Bronchial epithelial cell (primary cell): Measurements from ENCODE around the gene NR6A1. TPM values are rescaled to one million over a fixed set of nuclear protein-coding genes. Genes with fewer than 3 reads are reported as not detected.

Experiments
- DNase-seq: peaks from one replicate; pipeline ENCODE4 v3.0.0-alpha.2; 2010; ENCODE audit warnings: low read depth
- FAIRE-seq: peaks from 2 replicates; lab custom pipeline; 2011; peaks lifted over from hg19 to GRCh38; lab: Jason Lieb, UNC
- H3K27me3 ChIP-seq: 2 replicates; pipeline ENCODE4 v1.5.1; 2011; ENCODE audit warnings: low read length; ENCODE audit not compliant: control insufficient read depth, insufficient read depth
- H3K36me3 ChIP-seq: 2 replicates; pipeline ENCODE4 v1.5.1; 2011; ENCODE audit warnings: low read length; ENCODE audit not compliant: control insufficient read depth, insufficient read depth
- H3K4me3 ChIP-seq: 2 replicates; pipeline ENCODE4 v1.5.1; 2011; ENCODE audit warnings: mild to moderate bottlenecking, low read depth, low read length, control low read depth
- total RNA-seq: library from RNA; depleted of rRNA; stranded (reverse); fragments of >200 nt; gene quantifications from 2 replicates; pipeline ENCODE4 v1.2.1, GENCODE V29; 2014
- TF ChIP-seq, protein P1 (sequence below): IDR thresholded peaks from 2 replicates; pipeline ENCODE4 v1.5.1; 2011; ENCODE audit warnings: mild to moderate bottlenecking, moderate library complexity, low read length, control low read depth, inconsistent platforms; ENCODE audit not compliant: insufficient read depth, severe bottlenecking

Gene NR6A1
- total RNA-seq, 1 donor from 2014 or later, result 2.9 TPM

DNA sequence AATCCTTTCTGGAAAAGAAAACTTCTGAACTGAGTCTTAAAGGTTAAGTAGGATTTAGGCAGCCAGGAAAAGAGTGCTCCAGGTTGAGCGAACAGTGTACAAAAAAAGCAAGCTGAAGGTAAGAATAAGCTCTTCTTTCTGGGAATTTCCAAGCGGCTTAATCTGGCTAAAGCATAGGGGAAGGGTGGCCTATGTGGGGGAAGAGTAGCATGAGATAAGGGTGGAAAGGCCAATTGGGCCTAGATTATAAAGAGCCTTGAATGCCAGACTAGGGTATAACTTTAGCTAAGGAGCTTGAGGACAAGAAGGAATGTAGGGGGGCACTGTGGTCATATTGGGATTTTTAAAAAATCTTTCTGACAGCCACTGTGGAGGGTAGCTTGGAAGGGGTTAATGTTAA, 226.6 kb downstream of the NR6A1 start:
- TF ChIP-seq, protein P1, sequence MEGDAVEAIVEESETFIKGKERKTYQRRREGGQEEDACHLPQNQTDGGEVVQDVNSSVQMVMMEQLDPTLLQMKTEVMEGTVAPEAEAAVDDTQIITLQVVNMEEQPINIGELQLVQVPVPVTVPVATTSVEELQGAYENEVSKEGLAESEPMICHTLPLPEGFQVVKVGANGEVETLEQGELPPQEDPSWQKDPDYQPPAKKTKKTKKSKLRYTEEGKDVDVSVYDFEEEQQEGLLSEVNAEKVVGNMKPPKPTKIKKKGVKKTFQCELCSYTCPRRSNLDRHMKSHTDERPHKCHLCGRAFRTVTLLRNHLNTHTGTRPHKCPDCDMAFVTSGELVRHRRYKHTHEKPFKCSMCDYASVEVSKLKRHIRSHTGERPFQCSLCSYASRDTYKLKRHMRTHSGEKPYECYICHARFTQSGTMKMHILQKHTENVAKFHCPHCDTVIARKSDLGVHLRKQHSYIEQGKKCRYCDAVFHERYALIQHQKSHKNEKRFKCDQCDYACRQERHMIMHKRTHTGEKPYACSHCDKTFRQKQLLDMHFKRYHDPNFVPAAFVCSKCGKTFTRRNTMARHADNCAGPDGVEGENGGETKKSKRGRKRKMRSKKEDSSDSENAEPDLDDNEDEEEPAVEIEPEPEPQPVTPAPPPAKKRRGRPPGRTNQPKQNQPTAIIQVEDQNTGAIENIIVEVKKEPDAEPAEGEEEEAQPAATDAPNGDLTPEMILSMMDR, result no peak
- no peaks in the 10 kb centered on the region for H3K36me3 ChIP-seq
- DNase-seq, result no peak
- no peak for FAIRE-seq
- H3K27me3 ChIP-seq, result no peaks in the 10 kb centered on the region
- no peak overlapping the region for H3K4me3 ChIP-seq

DNA sequence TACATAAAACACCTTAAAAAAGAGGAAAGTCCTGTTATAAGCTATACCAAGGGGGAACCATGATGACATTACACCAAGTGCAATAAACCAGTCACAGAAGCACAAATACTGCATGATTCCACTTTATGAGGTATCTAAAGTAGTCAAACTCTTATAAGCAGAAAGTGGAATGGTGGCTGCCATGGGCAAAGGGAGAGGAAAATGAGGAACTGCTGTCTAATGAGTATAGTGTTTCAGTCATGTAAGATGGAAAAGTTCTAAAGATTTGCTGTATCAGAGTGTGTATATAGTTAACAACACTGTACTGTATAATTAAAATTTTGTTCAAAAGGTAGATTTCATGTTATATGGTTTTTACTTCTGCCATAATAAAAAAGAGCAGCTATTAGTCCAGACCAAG, 229.3 kb downstream of the NR6A1 start:
- TF ChIP-seq, protein P1, result no peak
- H3K36me3 ChIP-seq, result no peaks in the 10 kb centered on the region
- FAIRE-seq (no peak), DNase-seq (no peak)
- no peaks in the 10 kb centered on the region for H3K27me3 ChIP-seq
- H3K4me3 ChIP-seq, result no peak overlapping the region

DNA sequence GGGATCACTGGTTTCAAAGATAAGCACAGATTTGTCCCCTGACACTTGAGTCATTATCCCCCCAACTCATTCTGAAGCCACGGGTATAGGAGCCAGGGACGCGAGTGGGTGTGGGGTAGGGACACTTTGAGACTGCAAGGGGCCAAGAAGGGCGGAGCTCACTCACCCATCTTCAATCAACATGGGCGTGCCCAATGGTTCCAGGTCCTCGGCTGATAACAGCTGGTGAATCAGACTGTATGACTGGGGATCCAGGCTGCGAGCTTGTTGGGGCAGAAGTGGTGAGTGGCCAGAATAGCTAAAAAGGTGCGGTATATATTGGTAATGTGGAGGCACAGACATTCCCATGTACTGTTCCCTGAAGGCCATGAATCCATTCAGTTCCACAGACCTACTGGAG, 233.2 kb downstream of the NR6A1 start:
- Histone ChIP-seq H3K27me3 (no peaks in the 10 kb centered on the region), H3K4me3 (no peak overlapping the region), H3K36me3 (no peaks in the 10 kb centered on the region)
- no peak for FAIRE-seq
- TF ChIP-seq, protein P1, result no peak
- DNase-seq, result peak; percentile 63

DNA sequence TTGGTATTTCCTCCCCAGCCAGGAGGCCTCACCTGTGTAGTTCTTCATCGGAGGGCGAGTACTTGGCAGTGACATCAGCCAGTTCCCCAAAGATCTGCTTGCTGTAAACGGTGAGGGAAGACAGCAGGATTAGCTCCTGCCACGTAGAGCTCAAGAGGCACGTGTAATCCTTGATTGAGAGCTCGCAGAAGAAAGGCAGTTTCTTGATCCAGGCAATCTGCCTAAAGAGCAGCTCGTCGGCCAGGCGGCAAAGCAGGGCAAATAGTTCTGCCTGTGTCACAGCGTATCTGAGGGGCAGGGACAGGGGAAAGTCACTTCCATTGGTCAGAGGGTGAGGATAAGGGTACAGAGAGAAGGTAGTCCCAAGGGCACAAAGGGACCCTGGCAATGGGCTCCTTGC, 235.3 kb downstream of the NR6A1 start:
- H3K4me3 ChIP-seq, result no peak overlapping the region
- TF ChIP-seq, protein P1, result no peak
- H3K36me3 ChIP-seq, result no peaks in the 10 kb centered on the region
- FAIRE-seq, result no peak
- DNase-seq, result no peak
- H3K27me3 ChIP-seq, result no peaks in the 10 kb centered on the region

DNA sequence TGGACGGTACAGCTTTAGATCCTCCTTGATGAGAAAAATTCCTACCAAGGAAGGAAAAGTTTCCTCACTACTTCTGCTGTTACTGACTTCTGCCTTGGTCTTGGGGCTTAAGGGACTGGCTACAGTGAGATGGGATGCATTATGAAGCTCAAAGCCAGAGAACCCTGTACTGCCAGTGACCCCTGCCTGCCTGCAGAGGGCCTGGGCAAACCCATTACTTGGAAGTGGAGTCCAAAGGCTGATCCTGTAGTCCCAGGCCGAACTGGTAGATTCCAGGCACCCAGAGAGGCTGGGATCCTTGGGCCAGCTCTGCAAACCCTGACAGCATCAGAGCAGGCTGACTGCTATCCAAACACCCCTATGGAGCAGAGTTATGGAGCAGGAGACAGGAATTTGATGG, 238.2 kb downstream of the NR6A1 start:
- TF ChIP-seq, protein P1, result no peak
- FAIRE-seq, result no peak

DNA sequence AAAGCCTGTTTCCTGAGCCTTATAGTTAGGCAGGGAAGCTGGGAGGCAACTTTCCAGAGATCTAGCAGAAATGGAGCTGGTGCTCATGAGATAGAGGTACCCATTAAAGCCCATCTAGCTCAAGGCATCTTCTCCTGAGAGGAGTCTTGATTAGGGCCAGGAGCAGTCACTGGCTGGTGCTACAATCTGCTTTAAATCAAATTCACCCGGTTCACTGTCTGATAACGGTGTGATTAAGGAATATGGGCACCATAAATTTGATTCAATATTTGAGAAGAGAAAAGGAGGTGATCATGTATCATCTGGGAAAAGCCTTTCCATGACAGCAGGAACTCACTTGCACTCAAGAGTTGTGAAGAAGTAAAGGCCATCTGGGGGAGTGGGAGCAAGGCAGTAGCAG, 240.0 kb downstream of the NR6A1 start:
- no peak for DNase-seq
- TF ChIP-seq, protein P1, result no peak
- Histone ChIP-seq H3K36me3 (no peaks in the 10 kb centered on the region), H3K27me3 (no peaks in the 10 kb centered on the region), H3K4me3 (no peak overlapping the region)
- no peak for FAIRE-seq

More for the DNA sequence above, 238.2 kb downstream of the NR6A1 start:
- Histone ChIP-seq H3K36me3 (no peaks in the 10 kb centered on the region), H3K4me3 (no peak overlapping the region), H3K27me3 (no peaks in the 10 kb centered on the region)
- no peak for DNase-seq
